ENCODE data around the gene GATB.

GATB gene

DNA sequence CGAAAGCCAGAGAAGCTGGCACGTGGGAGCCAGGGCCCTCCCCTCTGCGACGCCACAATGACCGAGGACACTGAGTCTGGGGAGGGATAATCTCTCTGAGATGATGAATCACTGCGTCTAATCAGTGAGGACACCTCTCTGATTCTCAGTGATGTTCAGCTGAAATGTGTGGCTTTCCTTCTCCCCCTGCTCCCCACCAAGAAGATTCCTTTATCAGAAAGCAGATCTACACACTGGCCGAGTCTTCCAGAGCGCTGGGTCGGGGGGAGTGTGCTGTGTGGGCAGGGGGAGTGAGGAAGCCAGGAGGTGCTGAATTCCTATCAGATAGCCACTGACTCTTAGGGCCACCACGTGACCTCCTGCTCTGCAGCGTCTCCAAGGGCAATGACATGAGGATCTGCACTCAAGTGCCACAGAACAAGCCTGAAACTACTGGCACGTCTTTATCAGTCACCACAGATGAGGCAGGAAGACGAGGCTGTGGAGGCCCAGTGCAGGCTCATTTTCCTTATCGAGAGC is 89.2 kb downstream of the GATB start:
- no peak for DNase-seq

GRCh38 chr4:151670843-151671242 is 90.0 kb downstream of the GATB start:
- DNase-seq: no peak

DNA sequence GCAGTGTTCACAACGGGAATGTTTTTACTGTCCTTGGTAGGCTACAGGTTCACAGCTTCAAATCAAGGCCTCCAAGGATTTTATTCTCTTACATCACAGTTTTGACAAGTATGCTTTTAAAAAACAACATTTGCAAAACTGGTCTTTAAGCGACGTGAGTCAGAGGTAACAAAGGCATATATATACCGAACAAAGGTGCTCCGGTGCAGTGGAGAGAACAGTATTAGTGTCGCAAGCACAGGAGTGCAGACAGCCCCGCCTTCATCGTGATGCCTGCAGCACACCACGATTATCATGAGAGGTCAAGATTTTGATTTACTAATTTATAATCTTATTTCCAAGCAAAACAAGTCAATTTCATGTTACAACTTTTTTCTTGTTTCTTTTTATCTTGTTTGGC is 90.8 kb downstream of the GATB start:
- no peak for DNase-seq

DNA sequence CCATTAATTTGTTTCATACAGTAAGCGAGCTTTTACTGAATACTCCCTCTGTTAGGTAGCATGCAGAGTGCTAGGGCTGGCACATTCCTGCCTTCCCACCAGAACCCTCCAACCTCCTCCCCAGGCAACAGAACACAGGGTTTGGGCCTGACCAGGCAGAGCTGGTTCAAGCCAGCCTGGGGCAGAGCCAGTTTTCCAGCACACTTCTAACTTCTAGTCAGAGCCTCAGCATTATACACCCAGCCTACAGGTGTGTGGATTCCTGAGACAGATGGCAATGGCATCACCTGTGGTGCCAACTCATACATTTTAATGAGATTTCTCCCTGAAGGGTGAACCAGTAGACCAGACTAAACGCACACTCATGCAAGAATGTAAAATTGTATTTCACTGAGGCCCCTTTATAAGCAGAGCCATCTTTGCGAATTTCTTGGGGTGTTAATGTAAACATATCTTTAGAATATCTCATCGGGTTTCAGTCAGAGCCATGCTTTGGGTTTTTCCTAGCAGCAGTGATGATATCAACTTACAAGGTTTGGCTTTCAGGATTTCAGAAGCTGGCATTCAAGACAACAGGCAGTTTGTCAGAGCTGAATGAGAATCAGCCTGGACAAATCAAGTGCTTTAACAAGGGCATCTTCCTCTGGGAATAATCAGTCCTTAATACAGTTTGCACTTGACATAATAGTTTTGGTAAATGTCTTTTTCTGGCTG is 92.0 kb downstream of the GATB start:
- no peak for DNase-seq

- no peak for DNase-seq
Observed at GRCh38 chr4:151667666-151668065, 93.1 kb downstream of the GATB start.

DNA sequence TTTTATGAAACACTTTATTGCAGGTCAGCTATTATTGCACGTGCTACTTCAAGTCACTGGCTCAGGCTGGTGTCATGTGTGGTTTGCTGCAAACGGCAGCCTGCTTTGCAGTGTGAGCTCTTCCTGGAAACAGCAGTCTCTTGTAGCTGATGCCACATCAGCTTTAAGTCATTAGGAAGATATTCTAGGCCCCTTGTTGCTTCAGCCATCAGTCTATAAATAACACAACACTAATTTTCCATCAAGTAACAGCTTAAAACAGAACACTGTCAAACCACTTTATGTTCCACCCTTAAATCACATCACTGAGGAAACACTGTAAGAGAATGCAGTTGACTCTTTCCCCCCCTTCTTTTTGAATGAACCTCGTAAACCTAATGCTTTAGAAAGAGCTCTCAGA is 93.8 kb downstream of the GATB start:
- DNase-seq: no peak

GRCh38 chr4:151666501-151666900 is 94.3 kb downstream of the GATB start:
- no peak for DNase-seq

DNA sequence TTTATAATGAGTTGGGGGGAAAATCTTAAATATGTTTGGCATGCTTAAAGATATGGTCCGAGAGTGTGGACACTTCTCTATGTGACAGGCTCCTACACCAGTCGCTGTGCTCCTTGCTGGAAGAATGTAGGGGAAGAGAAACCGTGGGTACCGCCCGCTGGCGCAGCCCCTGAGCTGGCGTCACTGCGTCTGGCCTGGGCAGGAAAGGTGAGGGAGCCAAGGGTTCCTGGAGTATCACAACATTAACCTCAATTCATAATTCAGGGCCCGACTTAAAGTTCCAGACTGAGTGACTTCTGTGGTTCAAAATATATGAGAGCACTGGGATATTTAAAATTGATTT is 95.1 kb downstream of the GATB start:
- no peak for DNase-seq

- DNase-seq: no peak
Observed at GRCh38 chr4:151665022-151665784, 95.6 kb downstream of the GATB start.

GRCh38 chr4:151664289-151664688 is 96.5 kb downstream of the GATB start:
- DNase-seq: no peak

GRCh38 chr4:151663109-151663508 is 97.7 kb downstream of the GATB start:
- no peak for DNase-seq

GRCh38 chr4:151661873-151662272 is 98.9 kb downstream of the GATB start:
- DNase-seq: no peak

DNA sequence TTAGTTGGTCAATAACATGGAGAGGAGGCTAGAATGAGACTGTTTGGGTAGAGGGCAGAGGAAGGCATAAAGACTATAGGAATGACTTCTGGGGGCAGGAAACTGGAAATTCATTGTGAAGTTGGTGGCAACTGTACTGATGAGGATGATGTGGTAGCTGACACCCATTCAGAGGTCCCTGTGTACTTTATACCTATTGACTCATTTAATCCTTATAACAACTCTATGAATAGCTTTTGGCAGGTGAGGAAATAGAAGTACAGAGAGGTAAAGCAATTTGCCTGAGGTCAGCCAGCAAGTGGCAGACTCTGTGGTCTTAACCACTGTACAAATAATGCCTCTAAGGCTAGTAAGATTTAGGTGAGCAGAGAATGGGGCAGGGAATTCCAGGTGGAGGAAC is 100.1 kb downstream of the GATB start:
- DNase-seq: no peak

- DNase-seq: no peak
Observed at GRCh38 chr4:151659601-151660364, 101.0 kb downstream of the GATB start.

GRCh38 chr4:151658959-151659600 is 101.7 kb downstream of the GATB start:
- DNase-seq: no peak

DNA sequence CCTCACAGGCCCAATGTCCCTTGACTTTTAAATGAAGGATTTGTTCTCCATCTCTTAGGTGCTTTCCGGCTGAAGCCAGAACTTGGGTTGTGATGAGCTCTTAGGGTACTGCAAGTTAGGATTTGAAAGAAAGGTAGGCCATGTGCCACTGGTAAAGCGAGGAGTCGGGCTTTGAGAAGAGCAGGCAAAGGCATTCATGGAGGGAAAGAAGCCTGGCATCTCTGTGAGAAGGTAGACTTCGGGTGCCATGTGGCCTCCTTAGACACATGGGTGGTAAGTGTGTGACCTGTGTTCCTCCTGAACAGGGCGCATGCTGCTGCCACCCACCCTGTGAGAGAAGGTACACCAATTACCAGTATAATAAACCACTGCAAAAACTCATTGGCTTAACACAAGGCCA is 102.9 kb downstream of the GATB start:
- DNase-seq: no peak

DNA sequence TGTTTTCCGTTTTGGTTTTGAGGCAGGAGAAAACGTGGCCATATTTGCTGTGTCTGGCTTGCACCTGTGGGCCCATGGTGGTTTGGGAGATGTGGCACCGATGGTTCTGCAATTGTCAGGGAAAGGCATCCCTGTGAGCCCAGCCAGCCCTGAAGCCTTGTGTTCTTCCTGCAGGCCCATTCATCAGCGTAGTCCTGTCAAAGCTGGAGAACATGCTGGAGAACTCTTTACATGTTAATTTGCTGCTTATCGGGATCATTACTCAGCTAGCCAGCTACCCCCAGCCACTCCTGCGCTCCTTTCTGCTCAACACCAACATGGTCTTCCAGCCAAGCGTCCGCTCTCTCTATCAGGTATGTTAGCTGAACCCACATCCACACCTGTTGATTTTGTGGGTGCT is 104.7 kb downstream of the GATB start:
- no peak for DNase-seq

DNA sequence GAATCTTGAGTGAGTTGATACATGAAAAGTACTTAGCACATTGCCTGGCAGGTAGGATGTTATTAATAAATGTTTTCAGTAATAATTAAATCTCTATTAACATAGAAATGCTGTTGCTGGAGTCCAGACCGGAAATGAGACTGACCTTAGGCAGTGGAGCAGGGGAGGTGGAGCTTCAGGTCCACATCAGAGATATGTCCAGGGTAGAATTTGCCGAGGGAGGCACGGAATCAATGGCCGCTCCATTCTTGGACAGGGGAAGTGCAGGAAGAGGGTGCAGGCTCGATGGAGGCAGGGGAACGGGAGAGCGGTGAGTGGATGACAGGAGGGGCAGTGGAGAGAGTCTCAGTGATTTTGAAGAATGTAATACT is 107.3 kb downstream of the GATB start:
- DNase-seq: no peak

GRCh38 chr4:151652841-151653547 is 107.8 kb downstream of the GATB start:
- no peak for DNase-seq

DNA sequence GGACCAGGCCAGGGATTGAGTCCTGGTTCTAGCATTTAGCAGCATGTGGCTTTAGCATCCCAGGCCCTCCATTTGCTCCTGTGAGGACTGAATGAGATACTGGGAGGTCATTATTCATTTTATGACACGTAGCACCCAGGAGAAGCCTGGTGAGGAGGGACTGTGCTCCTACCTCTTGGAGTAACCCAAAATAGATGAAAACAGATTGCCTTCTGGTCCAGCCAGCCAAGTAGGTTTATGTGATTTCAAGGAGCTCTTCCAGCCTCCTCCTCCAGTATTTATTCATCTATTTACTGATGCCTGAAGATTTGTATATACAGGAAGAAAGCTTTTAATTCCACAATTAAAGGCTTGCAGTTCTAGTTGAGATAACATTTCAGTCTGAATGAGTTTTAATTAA is 109.3 kb downstream of the GATB start:
- no peak for DNase-seq

GRCh38 chr4:151649479-151649878 is 111.3 kb downstream of the GATB start:
- DNase-seq: no peak

DNA sequence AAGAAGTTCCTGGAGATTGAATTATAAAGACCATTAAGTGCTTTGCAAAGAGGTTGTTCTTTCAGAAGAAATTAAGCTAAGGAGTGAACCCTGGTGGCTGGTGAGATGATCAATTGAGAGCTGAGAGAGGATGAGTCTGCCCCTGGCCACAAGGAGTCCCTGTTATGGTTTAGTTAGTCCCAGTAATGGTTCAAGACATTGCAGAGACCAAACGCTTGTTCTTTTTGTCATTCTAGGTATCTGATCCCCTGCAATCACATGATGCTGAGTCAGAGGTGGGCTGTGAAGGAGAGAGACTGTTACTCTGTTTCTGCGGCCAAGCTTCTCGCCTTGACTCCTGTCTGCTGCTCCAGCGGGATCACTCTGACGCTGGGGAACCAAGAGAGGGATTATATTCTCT is 114.5 kb downstream of the GATB start:
- DNase-seq: no peak

GRCh38 chr4:151644622-151645021 is 116.2 kb downstream of the GATB start:
- peak; percentile 4 for DNase-seq
